HepG2 (cell line): ENCODE measurements around the gene GLRX5. TPM values are rescaled to one million over a fixed set of nuclear protein-coding genes. Genes with fewer than 3 reads are reported as not detected.

Experiments used
- CEBPG ChIP-seq: IDR thresholded peaks from 2 replicates; pipeline ENCODE4 v1.6.1; 2016
- HNF4G ChIP-seq, 2 experiments: sonication (generic) in 1 of 2; formaldehyde crosslinking in 1 of 2; IDR thresholded peaks; 2 replicates each; pipeline versions ENCODE4 v1.4.0 to v1.6.1; 2011 to 2020; ENCODE audit warnings: borderline replicate concordance in 2 of 2, low read depth in 2 of 2, mild to moderate bottlenecking in 2 of 2, low read length in 1 of 2, missing genetic modification reagents in 1 of 2, moderate library complexity in 1 of 2
- MED8 ChIP-seq: sonication (generic); formaldehyde crosslinking; IDR thresholded peaks from 2 replicates; pipeline ENCODE4 v1.8.1; 2023; ENCODE audit warnings: mild to moderate bottlenecking, missing genetic modification reagents; ENCODE audit not compliant: insufficient replicate concordance
- MTF2 ChIP-seq: sonication (generic); formaldehyde crosslinking; IDR thresholded peaks from 2 replicates; pipeline ENCODE4 v1.5.0; 2020; ENCODE audit warnings: missing genetic modification reagents, borderline replicate concordance
- NFKBIZ ChIP-seq: IDR thresholded peaks from 2 replicates; pipeline ENCODE4 v1.6.1; 2018; ENCODE audit warnings: missing genetic modification reagents, missing compliant biosample characterization
- PTBP1 ChIP-seq: fragments of 200-400 bp; formaldehyde crosslinking; IDR thresholded peaks from 2 replicates; pipeline ENCODE4 v1.6.1; 2018; ENCODE audit warnings: low read length, low read depth; ENCODE audit not compliant: poor library complexity, severe bottlenecking
- SMARCE1 ChIP-seq: fragments of 450-650 bp; IDR thresholded peaks from 2 replicates; pipeline ENCODE4 v1.6.1; 2017; ENCODE audit warnings: borderline replicate concordance
- TBL1XR1 ChIP-seq: fragments of 150-350 bp; IDR thresholded peaks from 2 replicates; pipeline ENCODE4 v1.6.1; 2014; ENCODE audit warnings: borderline replicate concordance, low read length; ENCODE audit not compliant: partially characterized antibody
- ZEB1 ChIP-seq: IDR thresholded peaks from 2 replicates; pipeline ENCODE4 v1.6.1; 2012; ENCODE audit warnings: mild to moderate bottlenecking, low read depth, inconsistent platforms; ENCODE audit not compliant: insufficient replicate concordance
- ZNF160 ChIP-seq: sonication (generic); formaldehyde crosslinking; IDR thresholded peaks from 2 replicates; pipeline ENCODE4 v1.8.0; 2022; ENCODE audit warnings: mild to moderate bottlenecking, inconsistent platforms, missing genetic modification reagents
- ZNF17 ChIP-seq: sonication (generic); formaldehyde crosslinking; IDR thresholded peaks from 2 replicates; pipeline ENCODE4 v1.5.0; 2020; ENCODE audit warnings: mild to moderate bottlenecking, missing genetic modification reagents
- ZNF333 ChIP-seq: sonication (generic); formaldehyde crosslinking; IDR thresholded peaks from 2 replicates; pipeline ENCODE4 v1.4.0; 2020; ENCODE audit warnings: mild to moderate bottlenecking, missing genetic modification reagents, borderline replicate concordance
- ZNF431 ChIP-seq: sonication (generic); formaldehyde crosslinking; IDR thresholded peaks from 2 replicates; pipeline ENCODE4 v1.9.0; 2022; ENCODE audit warnings: missing genetic modification reagents, low read depth, mild to moderate bottlenecking, borderline replicate concordance
- ZNF562 ChIP-seq: sonication (generic); formaldehyde crosslinking; IDR thresholded peaks from 2 replicates; pipeline ENCODE4 v1.8.0; 2022; ENCODE audit warnings: missing genetic modification reagents, borderline replicate concordance
- ZNF567 ChIP-seq: sonication (generic); formaldehyde crosslinking; IDR thresholded peaks from 2 replicates; pipeline ENCODE4 v1.8.1; 2023; ENCODE audit warnings: mild to moderate bottlenecking, missing genetic modification reagents, borderline replicate concordance
- ZNF570 ChIP-seq: sonication (generic); formaldehyde crosslinking; IDR thresholded peaks from 2 replicates; pipeline ENCODE4 v1.4.0; 2020; ENCODE audit warnings: mild to moderate bottlenecking, missing genetic modification reagents, borderline replicate concordance
- ZSCAN21 ChIP-seq: sonication (generic); formaldehyde crosslinking; IDR thresholded peaks from 2 replicates; pipeline ENCODE4 v1.8.0; 2022; ENCODE audit warnings: mild to moderate bottlenecking, missing genetic modification reagents, moderate library complexity, borderline replicate concordance
- ZSCAN9 ChIP-seq: IDR thresholded peaks from 2 replicates; pipeline ENCODE4 v1.6.1; 2016; ENCODE audit warnings: borderline replicate concordance
- ZZZ3 ChIP-seq: sonication (generic); formaldehyde crosslinking; IDR thresholded peaks from 2 replicates; pipeline ENCODE4 v1.4.0; 2020; ENCODE audit warnings: missing genetic modification reagents, mild to moderate bottlenecking, borderline replicate concordance
- polyA plus RNA-seq, 8 experiments: library from polyadenylated mRNA; depleted of rRNA in 3 of 8; stranded (reverse) in 7 of 8; unstranded in 1 of 8; fragments of >200 nt; fragmentation: Illumina TruSeq in 4 of 8; extraction: Trizol in 4 of 8; gene quantifications; 2 replicates each; pipeline versions ENCODE4 v1.2.1 to v1.2.3, GENCODE V29; 2011 to 2016; ENCODE audit warnings: low read depth in 4 of 8, missing spikeins in 1 of 8, mixed read lengths in 1 of 8; ENCODE audit not compliant: insufficient read depth in 1 of 8
- total RNA-seq, 5 experiments: library from RNA; depleted of rRNA; stranded (reverse); fragments of >200 nt; fragmentation: Illumina TruSeq; extraction: Trizol; gene quantifications; 2 replicates each; pipeline ENCODE4 v1.2.3, GENCODE V29; 2016; ENCODE audit warnings: low read depth in 1 of 5
- TF ChIP-seq, protein P1 (sequence below): sonication (generic); formaldehyde crosslinking; IDR thresholded peaks from 2 replicates; pipeline ENCODE4 v1.4.0; 2020; ENCODE audit warnings: missing genetic modification reagents, borderline replicate concordance
- TF ChIP-seq, protein P2 (sequence below): sonication (generic); formaldehyde crosslinking; IDR thresholded peaks from 2 replicates; pipeline ENCODE4 v1.4.0; 2020; ENCODE audit warnings: missing genetic modification reagents
- TF ChIP-seq, protein P3 (sequence below): sonication (generic); formaldehyde crosslinking; IDR thresholded peaks from 2 replicates; pipeline ENCODE4 v1.4.0; 2020; ENCODE audit warnings: missing genetic modification reagents

GLRX5 gene
- total and polyA plus RNA-seq, 2 of the 13 experiments (the other 11 are each of a cell fraction or from before 2014, with no cell fraction given), result 122 to 146 TPM

DNA sequence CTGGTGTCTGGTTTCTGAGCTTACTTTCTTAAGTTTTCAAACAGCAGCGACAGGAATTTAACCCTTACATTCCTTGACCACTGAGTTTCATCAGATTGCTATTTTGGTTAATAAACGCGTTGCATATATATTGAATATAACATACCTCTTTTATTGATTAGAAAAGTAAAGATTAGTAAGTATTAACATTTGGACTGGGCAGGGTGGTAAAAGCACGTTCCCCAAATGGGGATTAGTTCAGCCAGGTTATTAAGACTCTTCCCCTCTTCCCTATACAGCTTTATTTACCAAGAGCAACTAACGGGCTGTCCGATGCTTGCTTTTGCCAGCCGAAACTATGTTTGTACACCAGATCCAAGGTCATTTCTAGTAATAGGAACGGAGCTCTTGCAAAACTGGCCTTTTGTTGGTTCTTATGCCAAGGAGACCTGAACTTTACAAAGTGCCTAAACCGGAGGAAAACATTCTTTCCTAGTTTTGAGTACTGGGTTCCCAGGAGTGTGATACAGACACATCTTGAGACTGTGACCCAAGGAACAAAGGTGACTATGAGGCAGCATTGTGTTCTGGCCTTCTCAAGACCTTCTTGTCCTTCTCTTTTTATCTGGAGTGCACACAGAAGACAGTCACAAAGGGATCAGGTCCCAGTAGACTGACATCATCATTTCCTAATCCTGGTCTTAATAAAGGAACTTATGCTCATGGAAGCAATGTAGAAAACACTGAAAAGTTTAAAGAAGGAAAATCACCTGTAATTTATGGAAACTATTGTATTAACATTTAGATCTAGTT lies 2.6 kb downstream of the GLRX5 start (continued):
- TF ChIP-seq, protein P1, sequence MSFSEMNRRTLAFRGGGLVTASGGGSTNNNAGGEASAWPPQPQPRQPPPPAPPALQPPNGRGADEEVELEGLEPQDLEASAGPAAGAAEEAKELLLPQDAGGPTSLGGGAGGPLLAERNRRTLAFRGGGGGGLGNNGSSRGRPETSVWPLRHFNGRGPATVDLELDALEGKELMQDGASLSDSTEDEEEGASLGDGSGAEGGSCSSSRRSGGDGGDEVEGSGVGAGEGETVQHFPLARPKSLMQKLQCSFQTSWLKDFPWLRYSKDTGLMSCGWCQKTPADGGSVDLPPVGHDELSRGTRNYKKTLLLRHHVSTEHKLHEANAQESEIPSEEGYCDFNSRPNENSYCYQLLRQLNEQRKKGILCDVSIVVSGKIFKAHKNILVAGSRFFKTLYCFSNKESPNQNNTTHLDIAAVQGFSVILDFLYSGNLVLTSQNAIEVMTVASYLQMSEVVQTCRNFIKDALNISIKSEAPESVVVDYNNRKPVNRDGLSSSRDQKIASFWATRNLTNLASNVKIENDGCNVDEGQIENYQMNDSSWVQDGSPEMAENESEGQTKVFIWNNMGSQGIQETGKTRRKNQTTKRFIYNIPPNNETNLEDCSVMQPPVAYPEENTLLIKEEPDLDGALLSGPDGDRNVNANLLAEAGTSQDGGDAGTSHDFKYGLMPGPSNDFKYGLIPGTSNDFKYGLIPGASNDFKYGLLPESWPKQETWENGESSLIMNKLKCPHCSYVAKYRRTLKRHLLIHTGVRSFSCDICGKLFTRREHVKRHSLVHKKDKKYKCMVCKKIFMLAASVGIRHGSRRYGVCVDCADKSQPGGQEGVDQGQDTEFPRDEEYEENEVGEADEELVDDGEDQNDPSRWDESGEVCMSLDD, result no peak
- peak; percentile 31 for TF ChIP-seq ZEB1
- peak; percentile 59; the same call in 1 of the 2 replicates for TF ChIP-seq HNF4G (IDR thresholded peaks at IDR 0.05; ENCODE audit: borderline replicate concordance, low read depth, low read length)
- TF ChIP-seq HNF4G (CRISPR knock-in tag; IDR thresholded peaks at IDR 0.05; ENCODE audit: borderline replicate concordance, low read depth), result no peak
- TF ChIP-seq, protein P2, sequence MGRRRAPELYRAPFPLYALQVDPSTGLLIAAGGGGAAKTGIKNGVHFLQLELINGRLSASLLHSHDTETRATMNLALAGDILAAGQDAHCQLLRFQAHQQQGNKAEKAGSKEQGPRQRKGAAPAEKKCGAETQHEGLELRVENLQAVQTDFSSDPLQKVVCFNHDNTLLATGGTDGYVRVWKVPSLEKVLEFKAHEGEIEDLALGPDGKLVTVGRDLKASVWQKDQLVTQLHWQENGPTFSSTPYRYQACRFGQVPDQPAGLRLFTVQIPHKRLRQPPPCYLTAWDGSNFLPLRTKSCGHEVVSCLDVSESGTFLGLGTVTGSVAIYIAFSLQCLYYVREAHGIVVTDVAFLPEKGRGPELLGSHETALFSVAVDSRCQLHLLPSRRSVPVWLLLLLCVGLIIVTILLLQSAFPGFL (CRISPR knock-in tag), result no peak
- TF ChIP-seq, protein P3, sequence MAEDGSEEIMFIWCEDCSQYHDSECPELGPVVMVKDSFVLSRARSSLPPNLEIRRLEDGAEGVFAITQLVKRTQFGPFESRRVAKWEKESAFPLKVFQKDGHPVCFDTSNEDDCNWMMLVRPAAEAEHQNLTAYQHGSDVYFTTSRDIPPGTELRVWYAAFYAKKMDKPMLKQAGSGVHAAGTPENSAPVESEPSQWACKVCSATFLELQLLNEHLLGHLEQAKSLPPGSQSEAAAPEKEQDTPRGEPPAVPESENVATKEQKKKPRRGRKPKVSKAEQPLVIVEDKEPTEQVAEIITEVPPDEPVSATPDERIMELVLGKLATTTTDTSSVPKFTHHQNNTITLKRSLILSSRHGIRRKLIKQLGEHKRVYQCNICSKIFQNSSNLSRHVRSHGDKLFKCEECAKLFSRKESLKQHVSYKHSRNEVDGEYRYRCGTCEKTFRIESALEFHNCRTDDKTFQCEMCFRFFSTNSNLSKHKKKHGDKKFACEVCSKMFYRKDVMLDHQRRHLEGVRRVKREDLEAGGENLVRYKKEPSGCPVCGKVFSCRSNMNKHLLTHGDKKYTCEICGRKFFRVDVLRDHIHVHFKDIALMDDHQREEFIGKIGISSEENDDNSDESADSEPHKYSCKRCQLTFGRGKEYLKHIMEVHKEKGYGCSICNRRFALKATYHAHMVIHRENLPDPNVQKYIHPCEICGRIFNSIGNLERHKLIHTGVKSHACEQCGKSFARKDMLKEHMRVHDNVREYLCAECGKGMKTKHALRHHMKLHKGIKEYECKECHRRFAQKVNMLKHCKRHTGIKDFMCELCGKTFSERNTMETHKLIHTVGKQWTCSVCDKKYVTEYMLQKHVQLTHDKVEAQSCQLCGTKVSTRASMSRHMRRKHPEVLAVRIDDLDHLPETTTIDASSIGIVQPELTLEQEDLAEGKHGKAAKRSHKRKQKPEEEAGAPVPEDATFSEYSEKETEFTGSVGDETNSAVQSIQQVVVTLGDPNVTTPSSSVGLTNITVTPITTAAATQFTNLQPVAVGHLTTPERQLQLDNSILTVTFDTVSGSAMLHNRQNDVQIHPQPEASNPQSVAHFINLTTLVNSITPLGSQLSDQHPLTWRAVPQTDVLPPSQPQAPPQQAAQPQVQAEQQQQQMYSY (CRISPR knock-in tag), result no peak
- no peak for TF ChIP-seq MTF2 (CRISPR knock-in tag)
- TF ChIP-seq ZNF567 (CRISPR knock-in tag), result no peak
- TF ChIP-seq SMARCE1, result no peak
- no peak for TF ChIP-seq ZNF570 (CRISPR knock-in tag)
- TF ChIP-seq ZSCAN9 (CRISPR knock-in tag), result peak; percentile 58; the same call in 1 of the 2 replicates
- no peak for TF ChIP-seq ZNF160 (CRISPR knock-in tag)
- no peak for TF ChIP-seq ZNF333 (CRISPR knock-in tag)
- TF ChIP-seq ZNF431 (CRISPR knock-in tag), result no peak
- no peak for TF ChIP-seq MED8 (CRISPR knock-in tag)
- TF ChIP-seq ZZZ3 (CRISPR knock-in tag), result no peak
- no peak for TF ChIP-seq ZNF17 (CRISPR knock-in tag)
- TF ChIP-seq TBL1XR1, result no peak
- no peak for TF ChIP-seq ZNF562 (CRISPR knock-in tag)
- no peak for TF ChIP-seq ZSCAN21 (CRISPR knock-in tag)
- TF ChIP-seq NFKBIZ (CRISPR knock-in tag), result peak; percentile 81
- TF ChIP-seq CEBPG (CRISPR knock-in tag), result peak; percentile 86
- TF ChIP-seq PTBP1, result no peak
